IMR-90 (cell line): Measurements from ENCODE around the gene CFAP58. TPM values are rescaled to one million over a fixed set of nuclear protein-coding genes. Genes with fewer than 3 reads are reported as not detected.

Experiments used
- ATAC-seq: fragments of 200-7000 bp; cut with Tn5 transposase; 2 replicates; pipeline ENCODE4 v1.9.1; 2020; ENCODE audit warnings: low read depth, mild to moderate bottlenecking, moderate library complexity
- BruUV-seq: library from RNA; stranded (reverse); fragments of 400-500 nt; replicated peaks from 2 replicates; lab custom pipeline; 2021; lab: Mats Ljungman, UMichigan
- CTCF ChIA-PET: fragments of 300-600 bp; formaldehyde crosslinking; extraction: SDS; loops from one replicate; lab custom pipeline; 2021; ENCODE audit warnings: antibody characterized with exemption; lab: Yijun Ruan, JAX
- POLR2A ChIA-PET: fragments of 300-600 bp; sonication (Branson Sonifier 250); formaldehyde crosslinking; loops from one replicate; lab custom pipeline; 2022; ENCODE audit warnings: antibody characterized with exemption; ENCODE audit not compliant: unreplicated experiment; lab: Charles Lee
- DNase-seq: peaks from one replicate; pipeline ENCODE4 v3.0.0; 2013
- H2AFZ ChIP-seq: replicated peaks from 2 replicates; pipeline ENCODE3; 2013; ENCODE audit warnings: low read length, mild to moderate bottlenecking; ENCODE audit not compliant: poor library complexity
- H2AK5ac ChIP-seq: 2 replicates; pipeline ENCODE4 v1.6.1; 2013; ENCODE audit warnings: low read depth, low read length, inconsistent platforms
- H2AK9ac ChIP-seq: replicated peaks from 2 replicates; pipeline ENCODE3; 2013; ENCODE audit warnings: mild to moderate bottlenecking, low read depth, low read length, moderate library complexity; ENCODE audit not compliant: poor library complexity
- H2BK120ac ChIP-seq: 2 replicates; pipeline ENCODE4 v1.6.1; 2013; ENCODE audit warnings: low read depth, low read length, inconsistent platforms
- H2BK15ac ChIP-seq: 3 replicates; pipeline ENCODE4 v1.6.1; 2013; ENCODE audit warnings: low read depth, low read length, inconsistent platforms
- H2BK20ac ChIP-seq: 2 replicates; pipeline ENCODE4 v1.6.1; 2013; ENCODE audit warnings: low read depth, mild to moderate bottlenecking, inconsistent platforms, low read length, moderate library complexity
- H2BK5ac ChIP-seq: 2 replicates; pipeline ENCODE4 v1.6.1; 2013; ENCODE audit warnings: mild to moderate bottlenecking, low read depth, low read length, inconsistent platforms; ENCODE audit not compliant: poor library complexity, severe bottlenecking
- H3K14ac ChIP-seq: replicated peaks from 2 replicates; pipeline ENCODE4 v1.6.1; 2013; ENCODE audit warnings: low read depth, low read length, inconsistent platforms
- H3K18ac ChIP-seq: 2 replicates; pipeline ENCODE4 v1.6.1; 2013; ENCODE audit warnings: low read depth, low read length, control low read depth
- H3K23ac ChIP-seq: 2 replicates; pipeline ENCODE4 v1.6.1; 2013; ENCODE audit warnings: low read depth, low read length, inconsistent platforms
- H3K27ac ChIP-seq: 2 replicates; pipeline ENCODE4 v1.5.1; 2013; ENCODE audit warnings: mild to moderate bottlenecking, control low read depth, low read length; ENCODE audit not compliant: insufficient read depth
- H3K27me3 ChIP-seq: 2 replicates; pipeline ENCODE4 v1.6.1; 2013; ENCODE audit warnings: low read length; ENCODE audit not compliant: control insufficient read depth, insufficient read depth
- H3K36me3 ChIP-seq: 2 replicates; pipeline ENCODE4 v1.6.1; 2013; ENCODE audit warnings: low read length, mixed read lengths; ENCODE audit not compliant: control insufficient read depth, insufficient read depth
- H3K4ac ChIP-seq: 2 replicates; pipeline ENCODE4 v1.6.1; 2013; ENCODE audit warnings: low read depth, low read length, inconsistent platforms
- H3K4me1 ChIP-seq: 2 replicates; pipeline ENCODE4 v1.6.1; 2013; ENCODE audit warnings: low read length, mixed read lengths; ENCODE audit not compliant: control insufficient read depth, insufficient read depth
- H3K4me2 ChIP-seq: 2 replicates; pipeline ENCODE4 v1.6.1; 2013; ENCODE audit warnings: low read depth, mild to moderate bottlenecking, control low read depth, low read length, moderate library complexity
- H3K4me3 ChIP-seq: 2 replicates; pipeline ENCODE4 v1.5.1; 2013; ENCODE audit warnings: low read depth, mild to moderate bottlenecking, control low read depth, low read length, moderate library complexity; ENCODE audit not compliant: insufficient read depth
- H3K56ac ChIP-seq: 2 replicates; pipeline ENCODE4 v1.6.1; 2013; ENCODE audit warnings: low read length, inconsistent platforms; ENCODE audit not compliant: insufficient read depth; ENCODE audit errors: extremely low read depth
- H3K79me1 ChIP-seq, 2 experiments: 2 replicates each; pipeline ENCODE4 v1.6.1; 2013; ENCODE audit warnings: low read length in 2 of 2, inconsistent platforms in 1 of 2, low read depth in 1 of 2
- H3K9ac ChIP-seq: 2 replicates; pipeline ENCODE4 v1.6.1; 2013; ENCODE audit warnings: low read depth, low read length, control low read depth
- H3K9me1 ChIP-seq: 2 replicates; pipeline ENCODE4 v1.6.1; 2013; ENCODE audit warnings: low read length, inconsistent platforms; ENCODE audit not compliant: insufficient read depth
- H3K9me3 ChIP-seq: 2 replicates; pipeline ENCODE4 v1.6.1; 2013; ENCODE audit warnings: low read length; ENCODE audit not compliant: control insufficient read depth, insufficient read depth
- H4K20me1 ChIP-seq: 2 replicates; pipeline ENCODE4 v1.6.1; 2013; ENCODE audit warnings: low read length, inconsistent platforms; ENCODE audit not compliant: insufficient read depth
- H4K5ac ChIP-seq: 2 replicates; pipeline ENCODE4 v1.6.1; 2013; ENCODE audit warnings: mild to moderate bottlenecking, low read depth, low read length, control low read depth
- H4K8ac ChIP-seq, 2 experiments: 2 replicates each; pipeline ENCODE4 v1.6.1; 2013; ENCODE audit warnings: low read depth in 2 of 2, low read length in 2 of 2, control low read depth in 1 of 2, inconsistent platforms in 1 of 2
- H4K91ac ChIP-seq: 2 replicates; pipeline ENCODE4 v1.6.1; 2013; ENCODE audit warnings: low read depth, low read length, inconsistent platforms; ENCODE audit not compliant: insufficient read depth
- CEBPB ChIP-seq: IDR thresholded peaks from 2 replicates; pipeline ENCODE4 v1.6.1; 2012; ENCODE audit warnings: low read depth, low read length, improper control_type of control experiment
- CHD1 ChIP-seq: IDR thresholded peaks from 2 replicates; pipeline ENCODE4 v1.6.1; 2012; ENCODE audit warnings: low read depth, low read length, improper control_type of control experiment
- FOS ChIP-seq: fragments of 150-350 bp; IDR thresholded peaks from 2 replicates; pipeline ENCODE4 v1.6.1; 2016; ENCODE audit warnings: low read depth, low read length
- MAFK ChIP-seq: IDR thresholded peaks from 2 replicates; pipeline ENCODE4 v1.6.1; 2012; ENCODE audit warnings: low read depth, low read length, improper control_type of control experiment
- NFE2L2 ChIP-seq: fragments of 150-350 bp; IDR thresholded peaks from 2 replicates; pipeline ENCODE4 v1.6.1; 2016; ENCODE audit warnings: low read depth, mild to moderate bottlenecking, low read length
- POLR2A ChIP-seq: IDR thresholded peaks from 2 replicates; pipeline ENCODE4 v1.6.1; 2012; ENCODE audit warnings: mild to moderate bottlenecking, low read depth, low read length
- RAD21 ChIP-seq: IDR thresholded peaks from 2 replicates; pipeline ENCODE4 v1.6.1; 2012; ENCODE audit warnings: low read length, improper control_type of control experiment
- SMC3 ChIP-seq: fragments of 150-350 bp; IDR thresholded peaks from 2 replicates; pipeline ENCODE4 v1.6.1; 2016; ENCODE audit warnings: low read depth, mild to moderate bottlenecking, antibody characterized with exemption, low read length, moderate library complexity
- USF2 ChIP-seq: fragments of 150-350 bp; IDR thresholded peaks from 2 replicates; pipeline ENCODE4 v1.6.1; 2017; ENCODE audit warnings: mild to moderate bottlenecking, antibody characterized with exemption, low read length, low read depth
- WGBS, 2 experiments: methylation state at CpG; one replicate each; pipeline versions ENCODE4 v1.1.5 to v1.1.7; 2013; ENCODE audit warnings: missing lambda C conversion rate in 2 of 2; ENCODE audit not compliant: insufficient read length in 1 of 2; ENCODE audit errors: extremely low coverage in 2 of 2; 5-methylcytosine and 5-hydroxymethylcytosine counted together
- dilution Hi-C: fragments of 300-500 bp; cut with HindIII; formaldehyde crosslinking; loops from one replicate; pipeline ENCODE4 v1.14.3; 2018; ENCODE audit warnings: low sequenced_read_pairs; ENCODE audit not compliant: unreplicated experiment
- in situ Hi-C: fragments of 300-500 bp; cut with MboI; formaldehyde crosslinking; loops from 3 replicates; pipeline ENCODE4 v1.14.3; 2019; ENCODE audit warnings: low sequenced_read_pairs, inconsistent platforms, mixed read lengths
- intact Hi-C: fragments of 100-400 bp; cut with micrococcal nuclease; formaldehyde crosslinking; loops from 2 replicates; pipeline ENCODE4 v1.10.0; 2022
- polyA plus RNA-seq, 3 experiments: library from polyadenylated mRNA; depleted of rRNA; stranded (reverse); fragments of >200 nt; gene quantifications; 2 replicates each; pipeline ENCODE4 v1.2.3, GENCODE V29; 2012; ENCODE audit warnings: low replicate concordance in 1 of 3
- total RNA-seq: library from RNA; depleted of rRNA; stranded (reverse); fragments of >200 nt; gene quantifications from 2 replicates; pipeline ENCODE4 v1.2.3, GENCODE V29; 2012
- TF ChIP-seq, protein P1 (sequence below): fragments of 150-350 bp; IDR thresholded peaks from 2 replicates; pipeline ENCODE4 v1.6.1; 2016; ENCODE audit warnings: low read depth, mild to moderate bottlenecking, low read length, moderate library complexity, borderline replicate concordance

CFAP58 gene
- total and polyA plus RNA-seq, 2 of the 4 experiments (the other 2 are of a cell fraction): 0.36 to 0.72 TPM

- TF ChIP-seq, protein P1, sequence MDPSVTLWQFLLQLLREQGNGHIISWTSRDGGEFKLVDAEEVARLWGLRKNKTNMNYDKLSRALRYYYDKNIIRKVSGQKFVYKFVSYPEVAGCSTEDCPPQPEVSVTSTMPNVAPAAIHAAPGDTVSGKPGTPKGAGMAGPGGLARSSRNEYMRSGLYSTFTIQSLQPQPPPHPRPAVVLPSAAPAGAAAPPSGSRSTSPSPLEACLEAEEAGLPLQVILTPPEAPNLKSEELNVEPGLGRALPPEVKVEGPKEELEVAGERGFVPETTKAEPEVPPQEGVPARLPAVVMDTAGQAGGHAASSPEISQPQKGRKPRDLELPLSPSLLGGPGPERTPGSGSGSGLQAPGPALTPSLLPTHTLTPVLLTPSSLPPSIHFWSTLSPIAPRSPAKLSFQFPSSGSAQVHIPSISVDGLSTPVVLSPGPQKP: no peak
- TF ChIP-seq NFE2L2: peak; percentile 47; the same call in 1 of the 2 replicates
Observed at GRCh38 chr10:104349623-104350126, 4.0 kb upstream of the CFAP58 start (continued).

DNA sequence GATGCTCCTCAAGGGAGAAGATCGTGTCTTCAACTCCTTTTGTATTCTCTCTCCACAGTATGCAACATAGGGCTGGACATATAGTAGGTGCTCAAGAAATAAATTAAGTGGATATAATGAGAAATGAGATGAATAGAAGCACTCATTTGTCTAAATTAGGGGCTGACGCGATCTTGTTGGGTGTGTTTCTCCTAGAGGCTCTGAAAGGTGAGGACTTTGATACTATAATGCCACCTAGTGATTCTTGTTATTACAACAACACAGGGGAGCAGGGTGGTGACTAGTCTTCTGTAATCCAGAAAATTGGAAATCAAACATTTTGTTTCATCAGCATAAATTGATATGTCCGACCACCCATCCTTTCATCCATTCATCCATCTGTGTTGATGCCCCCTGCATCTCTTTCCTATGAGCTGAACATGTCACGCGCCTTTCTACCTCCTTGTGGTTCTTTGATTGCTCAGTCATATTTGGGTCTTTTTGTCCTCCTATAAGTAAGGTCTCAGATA, 3.5 kb upstream of the CFAP58 start:
- Histone ChIP-seq H3K4me2 (peak overlapping the region; percentile 41; the same call in 1 of the 2 replicates), H4K5ac (no peak overlapping the region), H3K27me3 (peaks cover 3% of the 10 kb centered on the region; the same call in 1 of the 2 replicates), H3K9me1 (peaks cover 5% of the 10 kb centered on the region; the same call in 1 of the 2 replicates), H2BK5ac (no peak overlapping the region), H2AFZ (peak overlapping the region; percentile 83), H3K9me3 (no peaks in the 10 kb centered on the region), H3K79me1 (no peaks in the 10 kb centered on the region; a peak in 1 of 4 replicates), H3K18ac (peak overlapping the region; percentile 10; the same call in 1 of the 2 replicates), H2BK120ac (peak overlapping the region; percentile 58; the same call in 1 of the 2 replicates), H3K14ac (peak overlapping the region; percentile 15; the same call in 1 of the 2 replicates), H3K4me1 (peaks cover 7% of the 10 kb centered on the region; the same call in 1 of the 2 replicates), H3K4ac (peak overlapping the region; percentile 57; the same call in 1 of the 2 replicates), H2BK15ac (peak overlapping the region; percentile 20; the same call in 1 of the 3 replicates), H2AK9ac (peak overlapping the region; percentile 85), H3K56ac (peak overlapping the region; percentile 6; the same call in 1 of the 2 replicates), H3K4me3 (no peak overlapping the region), H3K36me3 (no peaks in the 10 kb centered on the region), H4K8ac (peak overlapping the region in 1 of 2 experiments; percentile 50; a peak in 2 of 4 replicates), H2BK20ac (peak overlapping the region; percentile 59; the same call in 1 of the 2 replicates), H4K91ac (no peak overlapping the region), H3K9ac (no peak overlapping the region; the same call in 1 of the 2 replicates), H3K27ac (no peak overlapping the region), H3K23ac (no peak overlapping the region; the same call in 1 of the 2 replicates), H2AK5ac (peak overlapping the region; percentile 71; the same call in 1 of the 2 replicates), H4K20me1 (no peaks in the 10 kb centered on the region)
- in situ Hi-C loops: no loop called here
- peak; percentile 75 for ATAC-seq
- POLR2A ChIA-PET: no interaction called here
- BruUV-seq: no TSS peak
- dilution Hi-C loops: no loop called here
- intact Hi-C loops: loop anchor here (1.0 to 5.0 kb wide), 7 partner anchors 45 to 463 kb away; partner anchors contain the start of gene SFR1
- DNase-seq: peak; percentile 76
- CTCF ChIA-PET: interaction anchor here (0.8 to 2.1 kb wide), 7 partner anchors 45 to 61 kb away, joined by 3 to 17 read pairs (median 4); no protein-coding TSS in a partner anchor
- 50% methylated on average over 1 of the region's 6 CpGs; no CpG with 5 or more reads in 1 of the 2 experiments for WGBS, 2 experiments
- TF ChIP-seq FOS (no peak), SMC3 (peak; percentile 67), MAFK (peak; percentile 83), USF2 (no peak), CHD1 (no peak), RAD21 (peak; percentile 87), POLR2A (no peak), CEBPB (no peak)
- TF ChIP-seq, protein P1: no peak
